ENCODE results near the gene PES1.
"Not testable (repeated sequence)": the region's sequence is repeated elsewhere in the genome, so short reads cannot be mapped to it uniquely, and the experiment has no call there.

PES1 gene

GRCh38 chr22:30591588-30592359 is at the start of gene PES1:
Gene PES1, minus strand, starts transcription at chr22:30591910. Its CDS starts 77 bp downstream, at chr22:30591833.
- DNase-seq: peak; percentile 92

GRCh38 chr22:30640839-30641430 is 49.2 kb upstream of the PES1 start:
- no peak for DNase-seq

- DNase-seq: no peak
These were observed 48.7 kb upstream of the PES1 start for GRCh38 chr22:30640361-30640760.

- DNase-seq: no peak
These were observed 46.0 kb upstream of the PES1 start for GRCh38 chr22:30637701-30638114.

- peak; percentile 74 for DNase-seq
These were observed 44.7 kb upstream of the PES1 start for GRCh38 chr22:30636226-30637077.

GRCh38 chr22:30635273-30636225 is 43.8 kb upstream of the PES1 start, which contains the start of gene SLC35E4:
Gene SLC35E4, plus strand, starts transcription at chr22:30635781. Its CDS starts 670 bp downstream, at chr22:30636451.
- DNase-seq: peak; percentile 99

GRCh38 chr22:30634471-30635233 is 42.9 kb upstream of the PES1 start:
- DNase-seq: peak; percentile 97

- DNase-seq: not testable (repeated sequence)
These were observed 39.8 kb upstream of the PES1 start for GRCh38 chr22:30631469-30631868.

- no peak for DNase-seq
These were observed 36.8 kb upstream of the PES1 start for GRCh38 chr22:30628491-30628890.

- DNase-seq: no peak
These were observed 35.8 kb upstream of the PES1 start for GRCh38 chr22:30627471-30627870.

- DNase-seq: no peak
These were observed 34.7 kb upstream of the PES1 start for GRCh38 chr22:30626413-30626812.

GRCh38 chr22:30619909-30620308 is 28.2 kb upstream of the PES1 start:
- not testable (repeated sequence) for DNase-seq

- DNase-seq: no peak
These were observed 26.1 kb upstream of the PES1 start for GRCh38 chr22:30617819-30618218.

GRCh38 chr22:30615543-30615954 is 23.8 kb upstream of the PES1 start:
- DNase-seq: no peak

- DNase-seq: no peak
These were observed 23.2 kb upstream of the PES1 start for GRCh38 chr22:30614879-30615278.

GRCh38 chr22:30614268-30614667 is 22.6 kb upstream of the PES1 start:
- no peak for DNase-seq

- no peak for DNase-seq
These were observed 21.1 kb upstream of the PES1 start for GRCh38 chr22:30612789-30613188.

GRCh38 chr22:30611197-30611596 is 19.5 kb upstream of the PES1 start:
- no peak for DNase-seq

- no peak for DNase-seq
These were observed 18.6 kb upstream of the PES1 start for GRCh38 chr22:30610299-30610698.

GRCh38 chr22:30609260-30610185 is 17.8 kb upstream of the PES1 start:
- DNase-seq: no peak

Measured in activated CD8-positive, alpha-beta memory T cell treated with anti-CD3 and anti-CD28 coated beads for 24 hours (primary cell).